Kidney tubule cell (primary cell): ENCODE data around the gene ZNF331.

Experiments used
- DNase-seq: peaks from one replicate; pipeline ENCODE4 v3.0.0-alpha.2; 2018; ENCODE audit warnings: low spot score

ZNF331 gene

GRCh38 chr19:53520547-53521372 lies 17.2 kb upstream of the ZNF331 start:
- DNase-seq, result peak; percentile 96

GRCh38 chr19:53521373-53522202 lies 16.4 kb upstream of the ZNF331 start:
- no peak for DNase-seq

GRCh38 chr19:53525922-53526321 lies 12.0 kb upstream of the ZNF331 start:
- DNase-seq, result no peak

- DNase-seq, result no peak
Observed at GRCh38 chr19:53530622-53531021, 7.3 kb upstream of the ZNF331 start.

- DNase-seq, result no peak
Observed at GRCh38 chr19:53531457-53531856, 6.5 kb upstream of the ZNF331 start.

- DNase-seq, result no peak
Observed at GRCh38 chr19:53532362-53532761, 5.6 kb upstream of the ZNF331 start.

- no peak for DNase-seq
Observed at GRCh38 chr19:53536225-53536548, 1.8 kb upstream of the ZNF331 start.

GRCh38 chr19:53537121-53537520 lies 824 bp upstream of the ZNF331 start:
- DNase-seq, result no peak

GRCh38 chr19:53538378-53539109 lies 599 bp downstream of the ZNF331 start:
- no peak for DNase-seq

GRCh38 chr19:53540091-53540490 lies 2.1 kb downstream of the ZNF331 start:
- DNase-seq, result no peak

GRCh38 chr19:53541971-53542370 lies 4.0 kb downstream of the ZNF331 start:
- DNase-seq, result peak; percentile 38

- DNase-seq, result peak; percentile 66
Observed at GRCh38 chr19:53545271-53546065, 7.5 kb downstream of the ZNF331 start.

GRCh38 chr19:53546758-53547513 lies 9.0 kb downstream of the ZNF331 start:
- DNase-seq, result no peak

- DNase-seq, result no peak
Observed at GRCh38 chr19:53549340-53549739, 11.4 kb downstream of the ZNF331 start.

- no peak for DNase-seq
Observed at GRCh38 chr19:53552001-53552721, 14.2 kb downstream of the ZNF331 start.

- no peak for DNase-seq
Observed at GRCh38 chr19:53553156-53553555, 15.2 kb downstream of the ZNF331 start.

- peak; percentile 79 for DNase-seq
Observed at GRCh38 chr19:53553865-53554791, 16.2 kb downstream of the ZNF331 start.

GRCh38 chr19:53554804-53555203 lies 16.9 kb downstream of the ZNF331 start:
- no peak for DNase-seq

GRCh38 chr19:53555352-53555751 lies 17.4 kb downstream of the ZNF331 start:
- no peak for DNase-seq
